RWPE2 (cell line): Measurements from ENCODE around the gene TNS3.

ENCODE experiments used
- ATAC-seq: fragments of 200-7000 bp; cut with Tn5 transposase; 3 replicates; pipeline ENCODE4 v1.9.1; 2021; ENCODE audit warnings: low read depth
- DNase-seq: peaks from one replicate; pipeline ENCODE4 v3.0.0-alpha.2; 2020; ENCODE audit warnings: low spot score
- H3K27ac ChIP-seq: fragments of 450-650 bp; 2 replicates; pipeline ENCODE4 v1.5.1; 2017; ENCODE audit warnings: mild to moderate bottlenecking; ENCODE audit not compliant: poor library complexity, severe bottlenecking
- H3K27me3 ChIP-seq: fragments of 250-450 bp; sonication (Bioruptor Pico); 2 replicates; pipeline ENCODE4 v1.5.1; 2021; ENCODE audit warnings: mild to moderate bottlenecking, moderate library complexity; ENCODE audit not compliant: insufficient read depth, poor library complexity, severe bottlenecking
- H3K36me3 ChIP-seq: fragments of 250-450 bp; sonication (Bioruptor Pico); 2 replicates; pipeline ENCODE4 v1.5.1; 2020; ENCODE audit warnings: low read depth, mild to moderate bottlenecking, moderate library complexity
- H3K4me1 ChIP-seq: fragments of 250-450 bp; sonication (Bioruptor Pico); 2 replicates; pipeline ENCODE4 v1.5.1; 2021; ENCODE audit warnings: mild to moderate bottlenecking, moderate library complexity; ENCODE audit not compliant: insufficient read depth, poor library complexity, severe bottlenecking
- H3K4me3 ChIP-seq: fragments of 250-450 bp; sonication (Bioruptor Pico); 2 replicates; pipeline ENCODE4 v1.5.1; 2021; ENCODE audit warnings: mild to moderate bottlenecking, moderate library complexity; ENCODE audit not compliant: severe bottlenecking
- H3K9me3 ChIP-seq: fragments of 250-450 bp; sonication (Bioruptor Pico); 2 replicates; pipeline ENCODE4 v1.5.1; 2021; ENCODE audit warnings: mild to moderate bottlenecking, moderate library complexity; ENCODE audit not compliant: severe bottlenecking
- CTCF ChIP-seq: fragments of 450-650 bp; IDR thresholded peaks from one replicate; pipeline ENCODE4 v1.5.1; 2017; ENCODE audit warnings: mild to moderate bottlenecking, moderate library complexity; ENCODE audit not compliant: poor library complexity, severe bottlenecking

Gene TNS3

DNA sequence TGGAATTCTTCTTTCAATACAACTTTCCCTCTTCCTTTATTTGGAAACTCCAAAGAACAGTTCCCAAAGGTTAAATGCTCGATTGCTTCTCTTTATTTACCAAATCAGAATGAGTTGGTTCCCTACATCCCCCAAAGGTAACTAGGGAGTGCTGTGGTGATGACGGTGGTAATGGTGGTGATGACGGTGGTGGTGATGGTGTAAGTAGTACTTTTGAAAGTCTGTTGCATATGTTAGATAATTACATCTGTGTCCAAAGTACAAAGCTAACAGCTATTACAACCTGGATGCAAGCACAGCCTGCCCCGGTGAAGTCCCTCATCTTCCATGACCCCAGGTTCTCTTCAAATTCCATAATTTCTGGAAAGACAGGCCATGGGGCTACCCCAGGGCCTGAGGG is 115.1 kb downstream of the TNS3 start:
- H3K4me1 ChIP-seq = no peaks in the 10 kb centered on the region
- no peak overlapping the region for H3K4me3 ChIP-seq
- H3K27ac ChIP-seq = no peak overlapping the region
- no peak for ATAC-seq
- H3K27me3 ChIP-seq = no peaks in the 10 kb centered on the region
- H3K36me3 ChIP-seq = peaks cover 13% of the 10 kb centered on the region; the same call in 1 of the 2 replicates
- TF ChIP-seq CTCF = no peak
- no peak for DNase-seq
- H3K9me3 ChIP-seq = no peaks in the 10 kb centered on the region

DNA sequence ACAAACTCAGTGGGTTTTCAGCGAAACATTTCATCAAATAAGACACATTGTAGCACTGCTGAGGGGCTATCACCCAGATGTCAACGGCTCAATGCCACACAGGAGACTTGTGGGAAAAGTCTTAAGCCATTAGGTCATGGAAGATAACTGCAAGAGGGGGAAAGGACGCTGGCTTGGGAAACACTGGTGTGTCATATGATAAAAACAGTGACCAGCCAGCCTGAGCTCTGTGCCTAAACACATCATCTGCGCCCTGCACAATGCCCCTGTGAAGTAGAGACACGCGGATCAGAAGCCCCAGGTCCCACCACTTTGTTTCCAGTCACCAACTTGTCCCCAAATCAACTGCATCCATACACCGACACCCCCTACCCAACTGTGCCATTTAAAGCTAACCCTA is 116.7 kb downstream of the TNS3 start:
- Histone ChIP-seq H3K36me3 (peaks cover 13% of the 10 kb centered on the region; the same call in 1 of the 2 replicates), H3K27ac (no peak overlapping the region), H3K4me1 (no peaks in the 10 kb centered on the region), H3K27me3 (no peaks in the 10 kb centered on the region), H3K9me3 (no peaks in the 10 kb centered on the region), H3K4me3 (no peak overlapping the region)
- no peak for ATAC-seq
- TF ChIP-seq CTCF = no peak
- DNase-seq = no peak

GRCh38 chr7:47464266-47464665 is 117.6 kb downstream of the TNS3 start:
- no peaks in the 10 kb centered on the region for H3K27me3 ChIP-seq
- H3K27ac ChIP-seq = no peak overlapping the region
- peaks cover 13% of the 10 kb centered on the region; the same call in 1 of the 2 replicates for H3K36me3 ChIP-seq
- H3K9me3 ChIP-seq = no peaks in the 10 kb centered on the region
- no peaks in the 10 kb centered on the region for H3K4me1 ChIP-seq
- ATAC-seq (no peak), DNase-seq (no peak)
- H3K4me3 ChIP-seq = no peak overlapping the region
- no peak for TF ChIP-seq CTCF

GRCh38 chr7:47461746-47462145 is 120.2 kb downstream of the TNS3 start:
- H3K27me3 ChIP-seq = no peaks in the 10 kb centered on the region
- peaks cover 3% of the 10 kb centered on the region for H3K4me1 ChIP-seq
- H3K36me3 ChIP-seq = peaks cover 7% of the 10 kb centered on the region; the same call in 1 of the 2 replicates
- H3K4me3 ChIP-seq = no peak overlapping the region
- H3K27ac ChIP-seq = no peak overlapping the region
- no peak for ATAC-seq
- DNase-seq = no peak
- no peaks in the 10 kb centered on the region for H3K9me3 ChIP-seq
- TF ChIP-seq CTCF = no peak

DNA sequence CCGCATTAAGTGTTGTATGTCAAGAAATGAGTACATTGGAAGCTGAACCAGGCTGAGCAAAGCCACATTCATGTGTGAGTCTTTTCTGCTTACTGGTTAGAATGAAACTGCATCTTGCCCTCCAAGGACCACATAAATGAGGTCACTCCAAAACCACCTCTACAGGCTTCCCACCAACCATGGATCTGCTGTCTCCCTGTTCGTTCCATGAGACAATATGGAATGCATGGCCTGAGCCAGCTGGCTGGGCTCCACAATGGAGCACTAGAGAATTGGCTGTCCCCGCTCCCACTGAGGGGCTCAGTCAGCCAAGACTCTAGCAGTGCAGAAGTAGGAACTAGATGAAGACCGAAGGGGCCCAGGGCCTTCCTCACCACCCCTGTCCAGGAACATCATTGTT is 120.8 kb downstream of the TNS3 start:
- ATAC-seq = no peak

More for the DNA sequence above, 120.8 kb downstream of the TNS3 start:
- no peak overlapping the region for H3K4me3 ChIP-seq
- no peak for DNase-seq
- H3K4me1 ChIP-seq = peaks cover 3% of the 10 kb centered on the region
- H3K9me3 ChIP-seq = no peaks in the 10 kb centered on the region
- no peak overlapping the region for H3K27ac ChIP-seq
- no peaks in the 10 kb centered on the region for H3K27me3 ChIP-seq
- no peak for TF ChIP-seq CTCF
- peaks cover 7% of the 10 kb centered on the region; the same call in 1 of the 2 replicates for H3K36me3 ChIP-seq
